Astrocyte (in vitro differentiated cells and primary cell): ENCODE measurements around the gene COL24A1.

Source experiments
- EZH2 ChIP-seq: IDR thresholded peaks from 2 replicates; pipeline ENCODE4 v1.6.1; 2012; ENCODE audit warnings: mild to moderate bottlenecking, low read length, inconsistent platforms; ENCODE audit not compliant: insufficient read depth
- TF ChIP-seq, protein P1 (sequence below): IDR thresholded peaks from 2 replicates; pipeline ENCODE4 v1.5.1; 2011; ENCODE audit warnings: low read depth, mild to moderate bottlenecking, inconsistent platforms, low read length, moderate library complexity; ENCODE audit not compliant: insufficient read depth

DNA sequence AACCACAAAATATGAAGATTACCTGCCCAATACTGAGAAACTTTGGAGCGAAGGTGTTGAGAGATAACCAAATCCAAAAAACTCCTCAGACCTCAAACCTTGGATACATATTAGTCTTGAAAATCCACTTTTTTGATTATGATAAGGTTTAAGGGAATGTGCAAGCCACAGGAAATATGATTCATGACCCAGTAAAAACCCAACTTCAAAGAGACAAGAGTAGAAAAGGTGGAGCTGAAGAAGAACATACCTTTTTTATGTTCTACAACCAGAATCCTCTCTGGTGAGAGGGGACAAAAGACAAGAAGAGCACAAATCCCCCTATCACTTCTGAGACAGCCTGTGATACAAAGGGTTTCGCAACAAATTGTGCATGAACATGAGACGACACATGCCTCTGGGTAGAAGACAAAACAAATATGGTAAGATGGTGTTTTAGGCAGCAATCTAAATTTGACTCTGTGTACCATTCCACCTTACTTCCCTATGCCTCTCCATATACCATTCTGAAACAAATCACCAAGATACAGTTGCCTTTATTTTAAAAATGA, 37.3 kb downstream of the COL24A1 start:
- TF ChIP-seq, protein P1, sequence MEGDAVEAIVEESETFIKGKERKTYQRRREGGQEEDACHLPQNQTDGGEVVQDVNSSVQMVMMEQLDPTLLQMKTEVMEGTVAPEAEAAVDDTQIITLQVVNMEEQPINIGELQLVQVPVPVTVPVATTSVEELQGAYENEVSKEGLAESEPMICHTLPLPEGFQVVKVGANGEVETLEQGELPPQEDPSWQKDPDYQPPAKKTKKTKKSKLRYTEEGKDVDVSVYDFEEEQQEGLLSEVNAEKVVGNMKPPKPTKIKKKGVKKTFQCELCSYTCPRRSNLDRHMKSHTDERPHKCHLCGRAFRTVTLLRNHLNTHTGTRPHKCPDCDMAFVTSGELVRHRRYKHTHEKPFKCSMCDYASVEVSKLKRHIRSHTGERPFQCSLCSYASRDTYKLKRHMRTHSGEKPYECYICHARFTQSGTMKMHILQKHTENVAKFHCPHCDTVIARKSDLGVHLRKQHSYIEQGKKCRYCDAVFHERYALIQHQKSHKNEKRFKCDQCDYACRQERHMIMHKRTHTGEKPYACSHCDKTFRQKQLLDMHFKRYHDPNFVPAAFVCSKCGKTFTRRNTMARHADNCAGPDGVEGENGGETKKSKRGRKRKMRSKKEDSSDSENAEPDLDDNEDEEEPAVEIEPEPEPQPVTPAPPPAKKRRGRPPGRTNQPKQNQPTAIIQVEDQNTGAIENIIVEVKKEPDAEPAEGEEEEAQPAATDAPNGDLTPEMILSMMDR = no peak
- TF ChIP-seq EZH2 = no peak
